NCI-H1092 treated with DMSO at 0.1 percent for 48 hours (cell line): ENCODE measurements around the gene OTUD5.
A peak's percentile ranks its signal among the peaks of the same experiment; 100 is the strongest.
"Not testable (repeated sequence)": the region's sequence is repeated elsewhere in the genome, so short reads cannot be mapped to it uniquely, and the experiment has no call there.

Experiments
- DNase-seq: peaks from one replicate; lab custom pipeline; 2025; lab: John Stamatoyannopoulos, UW

Gene OTUD5

DNA sequence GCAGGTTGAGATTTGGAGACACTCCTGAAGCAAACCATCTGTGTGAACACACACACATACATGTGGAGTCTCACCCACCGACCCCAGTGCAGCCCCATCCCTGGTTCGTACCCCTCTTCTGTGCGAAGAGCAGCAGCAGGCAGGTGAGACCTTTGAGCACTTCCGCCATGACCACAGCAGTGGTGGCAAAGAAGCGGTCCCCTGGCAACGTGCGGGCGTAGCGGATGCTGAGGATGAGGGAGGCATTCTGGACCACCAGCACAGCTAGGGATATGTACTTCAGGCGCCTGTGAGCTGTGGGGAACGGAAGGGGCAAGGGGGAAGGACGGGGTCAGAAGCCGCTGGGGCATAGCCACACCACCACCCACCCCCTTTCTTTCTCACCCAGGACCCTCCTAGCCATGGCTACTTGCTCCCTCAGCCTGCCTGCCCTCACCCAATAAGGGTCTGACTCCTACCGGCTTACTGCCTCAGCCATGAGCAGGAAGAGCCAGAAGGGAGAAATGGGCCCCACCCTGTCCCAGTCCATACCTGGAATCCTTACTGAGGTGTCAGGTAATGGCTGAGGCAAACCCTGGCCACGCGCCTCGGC is 47.6 kb downstream of the OTUD5 start:
- DNase-seq: no peak

- DNase-seq: no peak
Observed at GRCh38 chrX:48908600-48908999, 48.8 kb downstream of the OTUD5 start.

DNA sequence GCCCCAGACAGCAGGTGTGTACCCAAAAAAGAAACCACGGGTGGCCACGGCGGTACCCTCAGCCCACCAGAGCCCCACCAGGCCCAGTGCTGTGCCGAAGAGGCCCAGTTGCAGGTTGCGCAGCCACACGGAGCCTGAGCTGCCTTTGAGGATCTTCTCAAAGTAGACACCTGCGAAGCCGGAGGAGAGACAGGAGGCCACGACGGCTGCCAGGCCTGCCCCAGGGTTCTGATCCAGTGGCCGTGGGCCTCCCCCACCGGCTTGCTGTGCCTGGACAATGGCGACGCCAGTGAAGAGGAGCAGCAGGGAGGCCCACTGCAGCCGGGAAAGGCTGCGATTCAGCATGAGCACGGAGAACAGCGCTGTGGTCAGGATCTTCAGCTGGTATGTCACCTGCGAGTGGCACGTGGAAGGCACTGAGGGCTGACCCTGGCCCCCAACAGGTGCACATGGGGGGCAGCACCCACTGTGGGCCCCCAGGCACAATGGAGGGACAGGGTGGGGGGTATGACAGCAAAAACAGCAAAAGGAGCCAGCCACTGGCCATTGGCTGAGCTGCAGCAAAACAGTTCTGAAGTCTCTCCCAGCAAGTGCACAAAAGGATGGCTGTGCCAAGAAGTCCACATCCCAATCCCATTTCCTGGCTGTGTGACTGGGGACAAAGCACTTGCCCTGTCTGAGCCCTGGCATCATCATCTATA is 52.2 kb downstream of the OTUD5 start:
- DNase-seq: no peak

DNA sequence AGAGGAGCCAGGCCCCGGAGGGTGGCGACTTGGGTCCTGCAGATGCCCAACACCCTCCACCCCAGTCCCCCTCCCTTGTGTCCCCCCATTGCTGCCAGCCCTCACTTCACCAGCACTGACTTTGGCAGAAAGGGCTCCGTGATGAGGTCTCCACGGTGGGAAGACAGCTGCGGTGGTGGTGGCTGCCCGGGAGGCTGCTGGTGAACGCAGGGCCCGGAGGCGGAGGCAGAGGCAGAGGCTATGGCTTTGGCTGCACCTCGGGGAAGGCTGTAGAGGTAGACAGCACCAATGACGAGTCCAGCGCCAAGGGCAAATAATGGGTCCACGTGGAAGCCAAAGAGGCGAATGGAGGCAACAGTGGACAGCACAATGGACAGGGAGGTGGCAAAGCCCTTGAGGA is 52.8 kb downstream of the OTUD5 start:
- no peak for DNase-seq

GRCh38 chrX:48904180-48904579 is 53.2 kb downstream of the OTUD5 start:
- no peak for DNase-seq

GRCh38 chrX:48903290-48903689 is 54.1 kb downstream of the OTUD5 start:
- no peak for DNase-seq

DNA sequence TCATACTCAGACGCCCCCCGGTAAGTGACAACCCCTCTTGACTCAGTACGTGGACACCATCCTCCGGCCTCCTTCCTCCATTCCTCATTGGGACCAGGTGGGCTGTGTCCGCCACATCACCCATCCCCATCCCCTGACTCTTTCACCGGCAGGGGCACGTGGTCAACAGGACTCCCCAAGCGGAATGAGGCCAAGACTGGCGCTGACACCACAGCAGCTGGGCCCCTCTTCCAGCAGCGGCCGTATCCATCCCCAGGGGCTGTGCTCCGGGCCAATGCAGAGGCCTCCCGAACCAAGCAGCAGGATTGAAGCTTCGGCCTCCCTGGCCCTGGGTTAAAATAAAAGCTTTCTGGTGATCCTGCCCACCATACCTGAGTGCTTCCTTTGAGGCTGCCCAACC is 54.6 kb downstream of the OTUD5 start:
- DNase-seq: no peak

- DNase-seq: no peak
Observed at GRCh38 chrX:48902135-48902534, 55.3 kb downstream of the OTUD5 start.

DNA sequence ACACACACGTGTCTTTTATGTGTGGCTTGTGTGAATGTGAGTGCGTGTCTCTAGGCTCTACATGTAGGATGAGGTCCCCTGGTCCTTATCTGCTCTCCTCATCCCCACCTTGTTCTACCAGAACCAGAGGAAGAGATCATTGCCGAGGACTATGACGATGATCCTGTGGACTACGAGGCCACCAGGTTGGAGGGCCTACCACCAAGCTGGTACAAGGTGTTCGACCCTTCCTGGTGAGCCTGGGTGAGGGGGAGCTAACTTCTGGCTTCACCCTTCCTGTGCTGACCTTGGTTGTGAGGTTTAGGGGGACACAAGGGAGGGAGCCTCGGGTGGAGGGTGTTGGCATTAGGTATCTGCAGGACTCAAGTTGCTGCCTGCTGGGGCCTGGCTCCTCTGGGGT is 56.3 kb downstream of the OTUD5 start:
- no peak for DNase-seq

- DNase-seq: no peak
Observed at GRCh38 chrX:48899078-48899410, 58.4 kb downstream of the OTUD5 start.

DNA sequence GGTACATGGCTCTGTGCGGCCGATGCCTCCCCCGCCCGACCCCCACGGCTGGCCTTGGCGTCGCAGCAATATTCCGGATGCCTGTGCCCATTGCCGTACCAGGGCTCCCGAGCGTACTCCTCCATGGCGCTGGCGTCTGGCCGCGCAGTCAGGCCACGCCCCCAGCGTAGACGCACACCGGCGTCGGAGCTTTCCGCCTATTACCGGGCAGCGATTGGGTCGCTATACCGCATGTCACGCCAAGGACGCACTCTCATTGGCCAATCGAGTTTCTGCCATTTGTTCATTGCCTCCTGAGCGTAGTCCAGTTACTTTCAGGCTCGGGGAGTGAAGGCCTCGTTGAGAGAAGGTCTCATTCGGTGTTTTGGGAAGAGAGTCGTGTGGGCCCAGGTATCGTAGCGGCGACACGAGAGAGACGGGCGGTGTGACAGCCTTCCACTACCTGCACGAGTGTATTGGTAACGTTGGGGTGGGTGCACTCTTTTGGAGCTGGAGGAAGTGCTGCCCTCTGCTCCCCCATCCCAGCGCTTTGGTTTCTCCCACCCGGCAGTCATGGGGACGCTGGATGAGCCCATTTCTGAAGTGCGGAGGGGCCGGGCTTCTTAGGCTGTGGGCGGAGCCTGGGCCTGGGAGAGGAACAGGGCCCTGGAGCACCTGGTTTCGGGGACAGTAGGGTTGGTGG is 59.6 kb downstream of the OTUD5 start, which contains the start of the genes PQBP1 and TIMM17B:
PQBP1 (plus strand) TSS at position 306 of the 682 bp plus-strand sequence. CDS start 580 bp downstream, outside the sequence.
TIMM17B (minus strand) TSS at position 144 of the 682 bp plus-strand sequence; CDS start at position 125, 19 bp downstream.
- peak; percentile 98 for DNase-seq

DNA sequence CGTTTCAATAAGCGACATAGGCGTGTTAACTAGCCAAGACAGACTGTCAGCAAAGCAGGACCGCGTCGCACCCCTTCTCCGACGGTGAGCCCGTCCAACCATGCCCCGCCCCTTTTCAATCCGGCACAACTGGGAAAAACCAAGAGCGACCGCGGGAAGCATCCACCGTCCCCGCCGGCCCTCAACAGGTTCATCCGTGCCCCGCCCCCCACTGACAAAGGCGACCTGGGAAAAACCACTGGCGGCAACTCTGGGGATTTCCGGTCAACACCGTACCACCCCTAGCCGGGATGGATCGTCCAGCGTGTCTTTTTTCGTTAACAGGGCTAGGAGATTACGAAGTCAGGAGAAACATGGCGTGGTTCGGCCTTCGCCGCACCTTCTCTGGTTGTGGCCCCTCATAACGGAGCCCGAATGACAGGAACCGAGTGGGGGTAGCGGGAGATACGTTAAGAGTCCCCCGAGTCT is 60.2 kb downstream of the OTUD5 start:
- peak; percentile 84 for DNase-seq

- no peak for DNase-seq
Observed at GRCh38 chrX:48896611-48897011, 60.8 kb downstream of the OTUD5 start.

GRCh38 chrX:48894891-48895290 is 62.5 kb downstream of the OTUD5 start:
- no peak for DNase-seq

DNA sequence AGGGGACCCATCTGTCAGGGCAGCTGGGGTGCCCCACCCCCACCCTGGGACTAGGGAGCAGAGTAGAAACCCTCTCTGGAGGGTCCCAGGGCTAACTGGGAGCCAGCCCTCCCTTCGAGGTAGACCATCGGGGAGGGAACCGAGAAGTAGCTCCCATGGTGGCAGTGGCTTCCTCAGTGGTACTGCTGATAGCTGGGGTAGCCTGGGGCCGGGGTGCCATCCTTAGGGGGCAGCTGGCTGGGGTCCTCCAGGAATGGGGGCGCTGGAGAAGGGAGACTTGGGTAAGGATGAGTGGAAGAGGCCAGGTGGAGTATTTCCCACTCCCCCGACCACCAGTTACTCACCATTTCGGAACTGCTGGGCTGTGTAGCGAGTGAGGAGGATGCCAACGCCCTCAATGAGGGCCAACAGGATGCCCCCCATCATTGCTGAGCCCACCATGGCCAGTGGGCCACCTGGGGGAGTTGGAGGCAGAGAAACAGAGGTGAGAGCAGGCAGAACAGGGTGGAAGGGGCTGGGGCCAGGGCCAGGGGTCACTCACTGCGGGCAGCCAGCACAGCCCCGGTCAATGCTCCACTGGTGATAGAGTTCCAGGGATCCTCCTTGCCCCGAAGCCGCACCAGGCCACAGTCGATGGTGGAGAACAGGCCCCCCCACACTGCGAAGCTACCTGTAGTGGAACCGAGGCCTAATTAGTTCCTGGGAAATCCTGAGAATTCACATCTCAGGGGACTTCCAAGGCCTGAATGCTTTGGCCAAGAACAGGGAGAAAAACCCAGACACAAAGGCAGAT is 63.7 kb downstream of the OTUD5 start:
- DNase-seq: no peak

DNA sequence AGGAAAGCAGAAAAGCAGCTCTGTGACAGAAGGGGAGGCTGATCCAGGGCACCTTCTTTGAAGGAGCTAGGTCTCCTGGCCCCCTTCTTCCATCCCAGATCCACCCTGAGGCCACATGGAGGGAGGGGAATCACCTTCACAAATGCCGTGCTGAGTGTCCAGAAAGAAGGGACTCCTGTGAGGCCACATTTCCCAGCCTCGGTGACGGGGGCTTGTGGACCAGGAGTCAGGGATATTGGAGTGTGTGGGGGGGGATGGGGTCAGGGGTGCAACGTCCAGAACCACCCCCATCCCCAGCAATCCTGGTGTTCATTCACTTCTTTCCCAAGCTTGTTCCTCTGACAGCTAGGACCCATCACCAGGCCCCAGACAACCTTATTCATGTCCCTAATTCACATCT is 64.5 kb downstream of the OTUD5 start:
- no peak for DNase-seq

- DNase-seq: peak; percentile 80
Observed at GRCh38 chrX:48891402-48892288, 65.8 kb downstream of the OTUD5 start.

DNA sequence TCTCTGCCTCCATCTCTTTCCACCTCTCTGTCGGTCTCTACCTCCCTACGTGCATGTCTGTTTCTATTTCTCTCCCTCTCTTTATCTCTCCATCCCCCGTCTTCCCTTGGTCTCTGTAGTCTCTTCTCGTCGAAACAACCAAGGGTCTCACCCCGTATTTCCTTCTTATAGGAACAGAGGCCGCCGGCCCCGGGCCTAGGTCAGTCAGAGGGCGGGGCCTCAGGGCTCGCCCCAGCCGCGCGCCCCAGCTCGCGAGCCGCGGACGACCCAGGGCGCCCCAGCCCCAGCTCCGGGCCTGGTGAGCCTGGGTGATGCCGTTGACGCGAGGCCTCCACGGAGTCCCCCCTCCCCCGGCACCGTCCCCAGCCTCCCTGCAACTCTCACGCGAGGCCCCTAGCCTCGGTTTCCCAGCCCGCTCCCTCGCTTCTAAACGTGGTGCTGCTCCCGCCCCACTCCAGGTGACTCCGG is 66.4 kb downstream of the OTUD5 start:
- DNase-seq: peak; percentile 36

DNA sequence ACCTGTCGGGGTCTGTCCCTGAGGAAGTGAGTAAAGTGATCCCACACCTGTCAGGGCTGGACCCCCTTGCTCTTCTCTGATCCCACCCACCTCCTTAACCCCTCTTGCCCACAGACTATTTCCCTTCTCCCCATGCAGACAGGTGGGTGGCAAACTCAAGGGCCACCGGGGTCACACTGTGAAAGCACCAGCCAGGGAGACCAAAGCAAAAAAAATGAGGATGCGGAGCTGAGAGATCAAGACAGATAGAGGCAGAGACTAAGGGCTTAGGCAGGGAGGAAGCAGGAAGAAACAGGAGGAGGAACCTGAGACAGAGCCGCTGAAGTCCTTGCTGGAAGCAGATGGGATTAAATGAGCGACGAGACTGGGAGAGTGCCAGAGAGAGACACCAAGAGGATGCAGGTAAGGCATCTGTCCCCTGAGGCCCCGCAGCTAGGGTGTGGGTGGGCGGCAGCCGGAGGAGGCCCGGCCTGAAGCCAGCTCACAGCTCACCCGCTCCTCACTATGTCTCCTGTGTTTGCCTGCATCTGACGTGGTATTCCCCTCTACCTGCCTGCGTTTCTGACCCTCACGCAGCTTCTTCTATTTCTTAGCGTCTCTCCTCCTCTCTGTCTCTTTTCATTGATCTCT is 67.0 kb downstream of the OTUD5 start:
- DNase-seq: peak; percentile 36

- DNase-seq: not testable (repeated sequence)
Observed at GRCh38 chrX:48886586-48886985, 70.8 kb downstream of the OTUD5 start.

DNA sequence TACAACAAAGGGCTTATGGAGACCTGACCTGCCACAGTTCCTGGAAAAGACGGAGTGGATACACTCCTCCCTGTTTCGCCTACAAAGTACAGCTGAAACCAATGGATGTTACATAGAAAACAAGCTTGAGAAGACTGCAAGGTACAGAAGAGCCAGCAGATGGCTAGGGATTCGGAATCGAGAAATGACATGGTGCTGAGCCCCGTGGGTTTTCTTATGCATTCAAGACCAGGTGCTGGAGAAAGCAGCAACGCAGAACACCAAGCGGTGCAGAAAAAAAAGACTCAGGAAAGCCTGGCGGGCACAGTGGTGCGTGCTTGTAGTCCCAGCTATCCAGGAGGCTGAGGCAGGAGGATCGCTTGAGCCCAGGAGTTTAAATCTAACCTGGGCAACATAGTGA is 73.7 kb downstream of the OTUD5 start:
- DNase-seq: no peak
